ENCODE measurements around the gene CEMIP. TPM values are rescaled to one million over a fixed set of nuclear protein-coding genes. Genes with fewer than 3 reads are reported as not detected.

The CEMIP gene
- total RNA-seq, 1 donor from 2014 or later = 5.3 TPM

GRCh38 chr15:80836223-80836622, 57.1 kb downstream of the CEMIP start:
- H3K27me3 ChIP-seq (ENCODE audit: control insufficient read depth, insufficient read depth, low read length) = no peaks in the 10 kb centered on the region
- TF ChIP-seq, protein P1, sequence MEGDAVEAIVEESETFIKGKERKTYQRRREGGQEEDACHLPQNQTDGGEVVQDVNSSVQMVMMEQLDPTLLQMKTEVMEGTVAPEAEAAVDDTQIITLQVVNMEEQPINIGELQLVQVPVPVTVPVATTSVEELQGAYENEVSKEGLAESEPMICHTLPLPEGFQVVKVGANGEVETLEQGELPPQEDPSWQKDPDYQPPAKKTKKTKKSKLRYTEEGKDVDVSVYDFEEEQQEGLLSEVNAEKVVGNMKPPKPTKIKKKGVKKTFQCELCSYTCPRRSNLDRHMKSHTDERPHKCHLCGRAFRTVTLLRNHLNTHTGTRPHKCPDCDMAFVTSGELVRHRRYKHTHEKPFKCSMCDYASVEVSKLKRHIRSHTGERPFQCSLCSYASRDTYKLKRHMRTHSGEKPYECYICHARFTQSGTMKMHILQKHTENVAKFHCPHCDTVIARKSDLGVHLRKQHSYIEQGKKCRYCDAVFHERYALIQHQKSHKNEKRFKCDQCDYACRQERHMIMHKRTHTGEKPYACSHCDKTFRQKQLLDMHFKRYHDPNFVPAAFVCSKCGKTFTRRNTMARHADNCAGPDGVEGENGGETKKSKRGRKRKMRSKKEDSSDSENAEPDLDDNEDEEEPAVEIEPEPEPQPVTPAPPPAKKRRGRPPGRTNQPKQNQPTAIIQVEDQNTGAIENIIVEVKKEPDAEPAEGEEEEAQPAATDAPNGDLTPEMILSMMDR (IDR thresholded peaks at IDR 0.05; ENCODE audit: insufficient read depth, low read length, severe bottlenecking) = no peak
- DNase-seq (ENCODE audit: low read depth) (no peak), FAIRE-seq (no peak)
- no peak overlapping the region for H3K4me3 ChIP-seq (ENCODE audit: low read depth, low read length)
- no peaks in the 10 kb centered on the region for H3K36me3 ChIP-seq (ENCODE audit: control insufficient read depth, insufficient read depth, low read length)

GRCh38 chr15:80837006-80837405, 57.8 kb downstream of the CEMIP start:
- DNase-seq (ENCODE audit: low read depth) (no peak), FAIRE-seq (no peak)
- H3K36me3 ChIP-seq (ENCODE audit: control insufficient read depth, insufficient read depth, low read length) = no peaks in the 10 kb centered on the region
- TF ChIP-seq, protein P1 (IDR thresholded peaks at IDR 0.05; ENCODE audit: insufficient read depth, low read length, severe bottlenecking) = no peak
- no peak overlapping the region for H3K4me3 ChIP-seq (ENCODE audit: low read depth, low read length)
- H3K27me3 ChIP-seq (ENCODE audit: control insufficient read depth, insufficient read depth, low read length) = no peaks in the 10 kb centered on the region

DNA sequence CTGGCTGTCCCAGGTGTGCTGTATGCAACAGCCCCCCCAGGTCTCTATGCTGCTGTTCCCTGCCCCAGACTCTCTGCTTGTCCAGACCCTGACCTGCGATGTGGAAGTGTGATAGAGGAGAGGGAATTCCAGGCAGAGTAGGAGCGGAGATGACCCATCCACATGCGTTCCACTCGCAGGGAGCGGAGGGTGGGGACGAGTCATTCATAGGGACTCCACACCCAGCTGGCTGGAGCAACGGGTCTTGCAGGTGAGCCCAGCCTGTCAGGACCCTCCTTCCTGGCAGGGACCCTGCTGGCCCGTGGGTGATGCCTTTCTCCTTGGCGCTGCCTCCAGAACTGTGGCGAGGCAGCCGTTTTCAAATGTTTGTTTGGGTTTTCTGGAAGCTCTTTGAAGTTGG, 58.8 kb downstream of the CEMIP start:
- H3K27me3 ChIP-seq (ENCODE audit: control insufficient read depth, insufficient read depth, low read length) = no peaks in the 10 kb centered on the region
- no peak overlapping the region for H3K4me3 ChIP-seq (ENCODE audit: low read depth, low read length)
- TF ChIP-seq, protein P1 (IDR thresholded peaks at IDR 0.05; ENCODE audit: insufficient read depth, low read length, severe bottlenecking) = no peak
- DNase-seq (ENCODE audit: low read depth) = no peak
- FAIRE-seq = no peak
- no peaks in the 10 kb centered on the region for H3K36me3 ChIP-seq (ENCODE audit: control insufficient read depth, insufficient read depth, low read length)

DNA sequence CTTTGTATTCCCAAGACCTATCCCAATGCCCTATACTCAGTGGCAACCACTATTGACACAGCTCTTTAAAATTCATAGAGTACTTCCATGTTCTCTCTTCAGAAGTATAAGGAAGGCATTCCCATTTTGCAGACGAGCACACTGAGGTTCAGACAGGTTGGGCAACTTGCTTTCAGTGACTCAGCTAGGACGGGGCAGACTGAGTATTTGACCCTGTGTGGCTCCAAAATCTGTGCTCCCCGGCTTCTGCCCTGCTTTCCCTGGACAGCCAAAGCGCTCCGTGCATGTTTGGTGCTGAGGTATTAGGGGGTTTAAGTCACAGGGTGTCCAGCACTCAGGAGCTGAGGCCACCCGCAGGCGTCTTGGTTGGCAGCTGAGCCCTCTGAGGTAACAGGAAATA, 59.5 kb downstream of the CEMIP start:
- Histone ChIP-seq H3K27me3 (ENCODE audit: control insufficient read depth, insufficient read depth, low read length) (no peaks in the 10 kb centered on the region), H3K4me3 (ENCODE audit: low read depth, low read length) (no peak overlapping the region), H3K36me3 (ENCODE audit: control insufficient read depth, insufficient read depth, low read length) (no peaks in the 10 kb centered on the region)
- TF ChIP-seq, protein P1 (IDR thresholded peaks at IDR 0.05; ENCODE audit: insufficient read depth, low read length, severe bottlenecking) = no peak
- FAIRE-seq (no peak), DNase-seq (ENCODE audit: low read depth) (no peak)

- H3K4me3 ChIP-seq (ENCODE audit: low read depth, low read length) = no peak overlapping the region
- TF ChIP-seq, protein P1 (IDR thresholded peaks at IDR 0.05; ENCODE audit: insufficient read depth, low read length, severe bottlenecking) = no peak
- no peaks in the 10 kb centered on the region for H3K27me3 ChIP-seq (ENCODE audit: control insufficient read depth, insufficient read depth, low read length)
- H3K36me3 ChIP-seq (ENCODE audit: control insufficient read depth, insufficient read depth, low read length) = no peaks in the 10 kb centered on the region
- no peak for FAIRE-seq
- no peak for DNase-seq (ENCODE audit: low read depth)
These were observed 60.6 kb downstream of the CEMIP start for GRCh38 chr15:80839764-80840130.

Data from bronchial epithelial cell (primary cell).